Calu3 (cell line): Measurements from ENCODE around the gene SRSF4. TPM values are rescaled to one million over a fixed set of nuclear protein-coding genes. Genes with fewer than 3 reads are reported as not detected.

ENCODE experiments used
- BruUV-seq: library from RNA; stranded (reverse); fragments of 400-500 nt; replicated peaks from 2 replicates; lab custom pipeline; 2021; lab: Mats Ljungman, UMichigan
- CTCF ChIA-PET: fragments of 300-600 bp; sonication (Branson Sonifier 250); formaldehyde crosslinking; loops from one replicate; lab custom pipeline; 2022; ENCODE audit warnings: antibody characterized with exemption; lab: Charles Lee
- DNase-seq: peaks from one replicate; pipeline ENCODE4 v3.0.0; 2022
- H3K27ac Mint-ChIP-seq: one replicate; pipeline ENCODE4 v1.8.0; 2022; ENCODE audit warnings: mixed read lengths; ENCODE audit not compliant: unreplicated experiment
- H3K27me3 Mint-ChIP-seq: one replicate; pipeline ENCODE4 v1.8.0; 2022; ENCODE audit warnings: mixed read lengths; ENCODE audit not compliant: unreplicated experiment
- H3K36me3 Mint-ChIP-seq: one replicate; pipeline ENCODE4 v1.8.0; 2022; ENCODE audit warnings: mild to moderate bottlenecking, moderate library complexity, mixed read lengths; ENCODE audit not compliant: insufficient read depth, unreplicated experiment
- H3K4me1 Mint-ChIP-seq: one replicate; pipeline ENCODE4 v1.8.0; 2022; ENCODE audit warnings: mild to moderate bottlenecking, low read depth, mixed read lengths; ENCODE audit not compliant: unreplicated experiment
- H3K4me3 Mint-ChIP-seq: one replicate; pipeline ENCODE4 v1.8.0; 2022; ENCODE audit warnings: mild to moderate bottlenecking, low read depth, moderate library complexity, mixed read lengths; ENCODE audit not compliant: unreplicated experiment
- H3K9me3 Mint-ChIP-seq: one replicate; pipeline ENCODE4 v1.8.0; 2022; ENCODE audit warnings: low read depth, mixed read lengths; ENCODE audit not compliant: unreplicated experiment
- CTCF ChIP-seq: fragments of 200-600 bp; IDR thresholded peaks from one replicate; pipeline ENCODE4 v1.8.0; 2022; ENCODE audit warnings: antibody characterized with exemption; ENCODE audit not compliant: unreplicated experiment
- intact Hi-C: fragments of 100-400 bp; cut with micrococcal nuclease; formaldehyde crosslinking; loops from one replicate; pipeline ENCODE4 v1.10.0; 2022; ENCODE audit not compliant: unreplicated experiment
- total RNA-seq: library from RNA; stranded (reverse); gene quantifications from 2 replicates; pipeline ENCODE4 v1.2.3, GENCODE V29; 2022

The SRSF4 gene
- total RNA-seq, 1 experiment from 2014 or later, result 65.4 TPM

DNA sequence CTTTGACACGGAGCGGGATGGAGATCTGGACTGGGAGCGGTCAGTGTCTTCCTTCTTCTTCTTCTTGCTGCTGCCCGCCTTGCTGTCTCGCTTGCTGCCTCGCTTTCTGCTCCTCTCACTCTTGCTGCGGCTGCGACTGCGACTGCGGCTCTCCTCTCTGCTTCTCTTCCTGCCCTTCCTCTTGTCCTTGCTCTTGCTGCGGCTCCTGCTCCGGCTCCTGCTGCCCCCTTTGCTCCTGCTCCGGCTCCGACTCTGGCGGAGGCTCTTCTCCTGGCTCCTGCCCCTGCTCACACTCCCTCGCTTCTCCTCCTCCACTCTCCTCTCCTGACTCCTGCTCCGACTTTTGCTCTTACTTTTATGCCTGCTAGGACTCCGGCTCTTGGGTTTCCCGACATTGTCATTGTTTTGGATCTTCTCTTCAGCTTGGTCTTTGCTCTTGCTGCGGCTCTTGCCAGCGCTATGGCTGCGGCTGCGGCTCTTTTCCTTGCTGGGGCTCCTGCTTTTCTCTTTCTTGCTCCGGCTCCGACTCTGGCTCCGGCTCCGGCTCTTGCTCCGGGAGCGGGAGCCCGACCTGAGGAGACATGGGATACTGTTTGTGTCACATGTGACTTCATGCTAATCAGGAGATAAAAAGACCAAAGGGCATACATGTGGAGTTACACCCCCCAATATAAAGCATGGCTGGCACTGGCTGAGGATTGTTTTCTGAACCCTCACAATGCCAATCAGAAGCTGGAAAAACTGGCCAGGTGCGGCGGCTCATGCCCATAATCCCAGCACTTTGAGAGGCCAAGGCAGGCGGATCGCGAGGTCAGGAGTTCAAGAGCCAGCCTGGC lies 32.8 kb downstream of the SRSF4 start:
- TSS peak; percentile 91 for BruUV-seq
- CTCF ChIA-PET, result no interaction called here
- Mint-ChIP-seq H3K9me3 (peaks cover 4% of the 10 kb centered on the region), H3K27me3 (no peaks in the 10 kb centered on the region), H3K36me3 (peaks cover 99% of the 10 kb centered on the region), H3K4me3 (no peak overlapping the region), H3K27ac (peak overlapping the region; percentile 7), H3K4me1 (peaks cover 21% of the 10 kb centered on the region)
- no peak for TF ChIP-seq CTCF
- no peak for DNase-seq
- intact Hi-C loops, result no loop called here

- no peak for DNase-seq
- CTCF ChIA-PET, result no interaction called here
- Mint-ChIP-seq H3K4me3 (peak overlapping the region; percentile 11), H3K4me1 (peaks cover 21% of the 10 kb centered on the region), H3K36me3 (peaks cover 91% of the 10 kb centered on the region), H3K27me3 (no peaks in the 10 kb centered on the region), H3K9me3 (peaks cover 4% of the 10 kb centered on the region), H3K27ac (peak overlapping the region; percentile 65)
- no peak for TF ChIP-seq CTCF
- BruUV-seq, result no TSS peak
- intact Hi-C loops, result no loop called here
Measured at GRCh38 chr1:29145739-29146437, 35.8 kb downstream of the SRSF4 start.

DNA sequence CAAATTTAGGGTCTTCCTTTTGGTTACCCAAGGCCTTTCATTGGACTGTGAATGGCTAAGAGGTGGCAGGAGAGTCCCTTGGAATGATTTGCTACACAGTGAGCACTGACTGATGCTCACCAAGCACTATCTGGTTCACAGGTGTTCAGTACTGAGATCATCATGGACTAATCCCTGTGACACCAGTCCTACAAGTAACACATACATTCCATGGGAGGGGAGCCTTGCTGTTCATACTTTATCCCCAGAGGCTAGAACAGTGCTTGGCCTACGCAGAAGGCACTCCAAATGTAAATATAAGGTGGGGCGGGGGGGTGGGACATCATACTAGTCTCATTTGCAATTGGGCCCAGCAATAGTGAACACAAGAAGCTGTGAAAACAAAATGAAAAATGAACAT lies 37.5 kb downstream of the SRSF4 start:
- Mint-ChIP-seq H3K27me3 (no peaks in the 10 kb centered on the region), H3K4me3 (no peak overlapping the region), H3K36me3 (peaks cover 82% of the 10 kb centered on the region), H3K9me3 (peaks cover 4% of the 10 kb centered on the region), H3K4me1 (peaks cover 21% of the 10 kb centered on the region), H3K27ac (no peak overlapping the region)
- no peak for DNase-seq
- intact Hi-C loops, result no loop called here
- CTCF ChIA-PET, result no interaction called here
- TF ChIP-seq CTCF, result no peak
- no TSS peak for BruUV-seq

GRCh38 chr1:29142714-29143113 lies 39.0 kb downstream of the SRSF4 start:
- Mint-ChIP-seq H3K27me3 (no peaks in the 10 kb centered on the region), H3K9me3 (no peaks in the 10 kb centered on the region), H3K4me1 (peaks cover 12% of the 10 kb centered on the region), H3K4me3 (no peak overlapping the region), H3K36me3 (peaks cover 67% of the 10 kb centered on the region), H3K27ac (no peak overlapping the region)
- TF ChIP-seq CTCF, result no peak
- intact Hi-C loops, result no loop called here
- no peak for DNase-seq
- CTCF ChIA-PET, result no interaction called here
- TSS peak; percentile 14 for BruUV-seq
